HG02571 (cell line): ENCODE results near the gene FASLG.
"Not testable (repeated sequence)": the region's sequence is repeated elsewhere in the genome, so short reads cannot be mapped to it uniquely, and the experiment has no call there.

Experiments used
- ATAC-seq: cut with Tn5 transposase; IDR thresholded peaks from one replicate; pipeline ENCODE4 v1.9.1; 2021; ENCODE audit warnings: mild to moderate bottlenecking, moderate library complexity; ENCODE audit not compliant: unreplicated experiment

FASLG gene

DNA sequence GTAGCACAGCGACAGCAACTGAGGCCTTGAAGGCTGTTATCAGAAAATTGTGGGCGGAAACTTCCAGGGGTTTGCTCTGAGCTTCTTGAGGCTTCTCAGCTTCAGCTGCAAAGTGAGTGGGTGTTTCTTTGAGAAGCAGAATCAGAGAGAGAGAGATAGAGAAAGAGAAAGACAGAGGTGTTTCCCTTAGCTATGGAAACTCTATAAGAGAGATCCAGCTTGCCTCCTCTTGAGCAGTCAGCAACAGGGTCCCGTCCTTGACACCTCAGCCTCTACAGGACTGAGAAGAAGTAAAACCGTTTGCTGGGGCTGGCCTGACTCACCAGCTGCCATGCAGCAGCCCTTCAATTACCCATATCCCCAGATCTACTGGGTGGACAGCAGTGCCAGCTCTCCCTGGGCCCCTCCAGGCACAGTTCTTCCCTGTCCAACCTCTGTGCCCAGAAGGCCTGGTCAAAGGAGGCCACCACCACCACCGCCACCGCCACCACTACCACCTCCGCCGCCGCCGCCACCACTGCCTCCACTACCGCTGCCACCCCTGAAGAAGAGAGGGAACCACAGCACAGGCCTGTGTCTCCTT, at the start of gene FASLG:
TSS of gene FASLG (plus strand) at position 233 of the 583 bp plus-strand sequence. CDS start at position 332, 99 bp downstream.
- no peak for ATAC-seq

DNA sequence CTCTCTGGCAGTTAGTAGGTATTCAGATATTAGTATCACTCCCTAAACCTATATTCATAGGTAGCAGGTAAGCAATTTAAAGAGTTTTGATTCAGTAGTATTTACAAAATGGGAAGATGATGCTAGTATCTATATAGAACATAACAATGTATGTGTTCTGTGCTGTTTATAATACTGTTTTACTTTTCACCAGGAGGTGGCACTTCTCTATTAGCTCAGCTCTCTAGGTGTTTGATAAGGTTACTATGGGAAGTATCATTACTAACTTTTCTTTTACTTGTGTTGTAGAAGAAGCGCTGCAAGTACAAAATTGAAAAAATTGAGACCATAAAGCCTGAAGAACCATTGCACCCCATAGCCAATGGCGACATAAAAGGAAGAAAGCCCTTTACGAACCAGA, 49.4 kb upstream of the FASLG start:
- no peak for ATAC-seq

- ATAC-seq: no peak
Measured at GRCh38 chr1:172612478-172612877, 46.4 kb upstream of the FASLG start.

- ATAC-seq: no peak
Measured at GRCh38 chr1:172613294-172613693, 45.6 kb upstream of the FASLG start.

DNA sequence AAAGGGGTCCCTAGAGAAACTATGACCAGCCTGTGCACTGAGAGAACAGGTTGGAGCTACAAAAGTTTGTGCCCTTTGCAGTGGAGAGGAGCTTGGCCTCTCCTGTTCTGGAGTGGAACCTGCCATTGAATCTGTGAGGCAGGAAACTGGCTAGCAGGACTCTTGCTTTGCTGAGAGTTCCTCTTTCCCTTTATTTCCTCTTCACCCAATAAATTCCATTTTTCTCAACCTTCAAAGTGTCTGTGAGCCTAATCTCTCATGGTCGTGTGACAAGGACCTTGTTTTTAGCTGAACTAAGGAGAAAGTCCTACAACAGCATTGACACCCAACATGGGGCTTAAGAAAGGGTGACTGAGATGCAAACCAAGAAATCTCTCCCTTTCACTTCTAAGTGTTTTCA, 42.7 kb upstream of the FASLG start:
- no peak for ATAC-seq

GRCh38 chr1:172616636-172617035, 42.3 kb upstream of the FASLG start:
- no peak for ATAC-seq

DNA sequence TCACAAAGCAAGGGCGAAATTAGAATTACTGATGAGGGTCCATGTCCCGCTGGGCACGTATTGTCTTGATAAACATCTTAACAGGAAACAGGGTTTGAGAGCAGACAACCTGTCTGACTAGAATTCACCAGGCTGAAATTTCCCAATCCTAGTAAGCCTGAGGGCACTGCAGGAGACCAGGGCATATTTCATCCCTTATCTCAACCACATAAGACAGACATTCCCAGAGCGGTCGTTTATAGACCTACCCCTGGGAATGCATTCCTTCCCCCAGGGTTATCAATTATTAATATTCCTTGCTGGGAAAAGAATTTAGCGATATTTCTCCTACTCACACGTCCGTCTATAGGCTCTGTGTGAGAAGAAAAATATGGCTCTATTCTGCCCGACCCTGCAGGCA, 38.3 kb upstream of the FASLG start:
- not testable (repeated sequence) for ATAC-seq

- ATAC-seq: no peak
Measured at GRCh38 chr1:172622541-172622940, 36.4 kb upstream of the FASLG start.

- ATAC-seq: no peak
Measured at GRCh38 chr1:172623748-172624147, 35.2 kb upstream of the FASLG start.

DNA sequence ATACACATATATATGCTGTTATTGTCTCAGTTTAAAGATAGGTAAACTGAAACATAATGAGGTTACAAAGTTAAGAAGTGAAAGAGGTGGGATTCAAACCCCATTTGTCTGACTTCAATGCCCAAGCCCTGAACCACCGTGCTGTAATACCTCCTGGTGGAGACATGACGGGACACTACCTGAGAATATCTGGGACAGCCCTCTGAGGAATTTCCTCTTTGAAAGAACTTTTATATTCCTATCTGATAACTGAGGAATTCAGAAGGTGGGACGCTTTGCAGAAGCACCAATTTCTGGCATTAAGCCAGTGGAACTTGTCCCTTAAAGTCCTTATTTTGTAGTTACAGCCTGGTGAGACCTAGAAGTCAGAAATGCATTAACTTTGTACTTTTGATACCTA, 32.1 kb upstream of the FASLG start:
- no peak for ATAC-seq

- no peak for ATAC-seq
Measured at GRCh38 chr1:172627702-172628101, 31.2 kb upstream of the FASLG start.

DNA sequence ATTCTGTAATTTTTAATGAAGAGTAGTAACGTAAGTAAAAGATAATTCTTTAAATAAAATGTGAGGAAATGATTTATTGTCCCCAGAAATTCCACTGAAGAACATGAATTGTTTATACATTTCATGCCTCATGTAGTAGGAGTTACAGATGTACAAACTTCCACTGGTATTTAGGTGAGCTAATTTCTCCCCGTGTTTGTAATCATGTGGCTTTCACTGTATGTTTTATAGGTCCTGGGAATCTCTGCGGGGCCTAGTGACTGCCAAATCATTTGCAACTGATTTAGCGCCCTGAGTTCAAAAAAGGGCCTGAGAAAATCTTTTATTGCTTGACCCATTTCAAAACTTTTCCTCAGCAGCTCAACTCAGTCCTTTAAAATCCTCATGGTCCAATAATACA, 30.5 kb upstream of the FASLG start:
- ATAC-seq: no peak

GRCh38 chr1:172629170-172629569, 29.7 kb upstream of the FASLG start:
- ATAC-seq: no peak

DNA sequence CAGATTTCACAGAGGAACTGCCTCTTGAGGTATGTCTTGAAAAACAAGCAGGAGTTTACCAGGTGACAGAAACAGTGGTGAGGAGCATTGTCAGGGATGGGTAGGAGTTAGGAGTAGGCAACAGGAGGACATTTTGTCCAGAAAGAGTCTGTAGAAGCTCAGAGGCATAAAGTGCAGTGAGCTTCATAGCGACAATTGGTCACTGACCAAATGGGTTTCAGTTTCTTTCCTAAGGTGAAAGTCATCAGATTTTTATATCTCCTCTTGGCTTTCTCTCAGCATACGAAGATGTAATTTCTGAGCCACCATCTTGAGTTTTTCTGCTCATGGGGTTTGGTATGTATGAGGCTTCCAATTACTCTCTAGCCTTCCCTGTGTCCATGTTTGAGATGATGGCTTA, 29.3 kb upstream of the FASLG start:
- ATAC-seq: no peak

DNA sequence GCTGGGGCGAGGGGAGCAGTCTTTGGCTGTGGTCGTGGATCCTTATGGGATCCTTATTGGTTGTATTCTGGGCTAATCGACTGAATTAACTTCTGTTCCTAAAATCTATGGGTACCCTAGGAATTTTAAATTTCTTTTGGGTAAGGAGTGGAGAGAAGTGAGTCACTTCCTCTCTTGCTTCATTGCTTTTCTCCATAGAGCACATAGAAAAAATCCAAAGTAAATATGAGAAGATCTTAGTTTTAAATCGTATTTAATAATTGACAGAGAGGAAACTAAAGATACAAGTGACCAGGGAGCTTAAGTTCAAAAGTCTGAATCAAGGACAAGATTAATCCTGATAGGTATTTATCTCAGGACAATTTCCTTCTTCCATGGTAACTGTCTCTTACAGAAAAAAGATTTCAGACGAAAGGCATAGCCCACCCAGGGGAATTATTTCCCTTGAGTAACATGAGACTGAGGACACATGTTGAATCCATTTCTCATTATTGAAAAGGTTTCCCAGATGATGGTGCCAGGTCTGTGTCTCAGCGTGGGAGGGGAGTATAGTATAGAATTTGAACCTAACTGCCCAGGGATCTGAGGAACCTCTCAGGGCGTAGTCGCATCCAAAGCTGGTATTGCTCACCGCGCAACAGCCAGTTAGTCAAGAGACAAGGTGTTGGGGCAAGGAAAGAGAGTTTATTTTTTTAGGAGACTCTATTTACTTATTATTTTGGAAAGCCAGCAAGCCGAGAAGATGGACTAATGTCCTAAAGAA, 28.7 kb upstream of the FASLG start:
- ATAC-seq: no peak

GRCh38 chr1:172630868-172631267, 28.0 kb upstream of the FASLG start:
- no peak for ATAC-seq

GRCh38 chr1:172637522-172637921, 21.4 kb upstream of the FASLG start:
- no peak for ATAC-seq

GRCh38 chr1:172638249-172638648, 20.7 kb upstream of the FASLG start:
- no peak for ATAC-seq

GRCh38 chr1:172638885-172639831, 19.7 kb upstream of the FASLG start:
- ATAC-seq: peak; percentile 71

DNA sequence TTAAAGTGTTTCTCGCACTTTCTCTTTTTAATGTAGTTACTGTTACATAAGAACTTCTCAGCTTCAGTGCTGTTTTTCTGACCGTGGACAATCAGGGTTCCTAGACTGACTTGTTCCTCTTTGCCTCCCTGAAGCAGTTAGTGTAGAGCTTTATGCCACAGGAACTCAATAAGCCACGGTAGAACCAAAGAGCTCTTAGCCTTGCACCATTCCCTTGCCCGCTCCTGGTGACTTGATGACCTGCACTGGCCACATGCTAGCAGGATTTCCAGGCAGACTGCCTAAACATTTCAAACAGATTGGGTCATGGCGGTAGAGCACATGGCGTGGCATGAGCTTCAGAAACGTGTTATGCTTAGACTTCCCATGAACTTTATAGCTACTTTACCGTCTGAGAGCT, 18.8 kb upstream of the FASLG start:
- no peak for ATAC-seq

DNA sequence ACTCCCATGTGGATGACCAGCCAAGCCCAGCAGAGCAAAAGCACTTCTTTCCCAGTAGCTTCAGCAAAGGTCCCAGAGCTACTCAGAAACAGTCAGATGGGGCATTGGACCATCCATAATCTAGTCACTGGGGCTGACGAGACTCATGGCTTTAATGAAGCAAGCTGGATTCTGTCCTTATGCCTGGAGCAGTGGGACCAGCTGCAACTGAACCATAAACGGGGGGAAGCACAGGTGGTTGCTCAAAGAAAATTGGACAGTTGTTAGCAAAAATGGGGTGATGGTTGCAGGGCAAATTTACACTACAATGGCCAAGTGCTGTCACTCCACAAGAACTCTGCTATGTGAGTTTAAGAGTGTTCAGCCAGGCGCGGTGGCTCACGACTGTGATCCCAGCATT, 17.4 kb upstream of the FASLG start:
- ATAC-seq: no peak

DNA sequence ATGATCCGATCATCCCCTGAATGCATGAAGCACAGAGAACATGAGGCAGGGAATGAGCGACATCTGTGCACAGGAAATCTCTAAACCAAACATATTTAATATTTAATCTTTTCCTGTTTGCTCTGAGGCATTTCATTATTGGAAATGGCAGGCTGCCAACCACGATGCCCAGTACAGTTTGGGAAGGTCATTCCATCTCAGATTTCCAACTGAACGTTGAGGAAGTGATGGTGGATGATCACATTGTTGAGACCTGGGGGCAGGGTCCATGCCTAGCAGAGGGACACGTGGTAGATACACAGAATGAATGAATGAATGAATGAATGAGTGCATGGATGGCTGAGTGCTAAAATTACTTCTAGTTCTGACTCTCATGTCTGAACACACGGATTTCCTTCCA, 15.9 kb upstream of the FASLG start:
- ATAC-seq: no peak
